OCI-LY3 (cell line): ENCODE measurements around the gene RPS6KA6.

Experiments used
- H2AFZ ChIP-seq: fragments of 200-600, 300-600 bp; shearing (Covaris generic); 2 replicates; pipeline ENCODE4 v1.6.0; 2014; ENCODE audit warnings: antibody characterized with exemption, low read depth, low read length
- H3K27ac ChIP-seq: fragments of 200-600, 300-600 bp; sonication (generic); 2 replicates; pipeline ENCODE4 v1.5.1; 2014; ENCODE audit warnings: mild to moderate bottlenecking, low read length, moderate library complexity, mixed read lengths
- H3K27me3 ChIP-seq: fragments of 200-600, 300-600 bp; sonication (generic); 2 replicates; pipeline ENCODE4 v1.6.1; 2014; ENCODE audit warnings: low read depth, low read length, mixed read lengths
- H3K36me3 ChIP-seq: fragments of 200-600, 300-600 bp; sonication (generic); replicated peaks from 2 replicates; pipeline ENCODE3; 2014; ENCODE audit warnings: low read depth, low read length, mixed read lengths
- H3K4me1 ChIP-seq: fragments of 300-600, 200-600 bp; sonication (generic); 2 replicates; pipeline ENCODE4 v1.6.1; 2014; ENCODE audit warnings: low read length, mixed read lengths
- H3K4me2 ChIP-seq: fragments of 200-600, 300-600 bp; sonication (generic); 2 replicates; pipeline ENCODE4 v1.6.1; 2014; ENCODE audit warnings: low read length, mixed read lengths
- H3K4me3 ChIP-seq: fragments of 300-600, 200-600 bp; sonication (generic); 2 replicates; pipeline ENCODE4 v1.5.1; 2014; ENCODE audit warnings: antibody characterized with exemption, mild to moderate bottlenecking, low read length, moderate library complexity
- H3K79me2 ChIP-seq: fragments of 300-600, 200-600 bp; shearing (Covaris generic); 2 replicates; pipeline ENCODE4 v1.6.1; 2014; ENCODE audit warnings: mild to moderate bottlenecking, low read length, mixed read lengths
- H3K9ac ChIP-seq: fragments of 300-600, 200-600 bp; shearing (Covaris generic); 2 replicates; pipeline ENCODE4 v1.6.0; 2014; ENCODE audit warnings: mild to moderate bottlenecking, low read length, moderate library complexity
- H3K9me3 ChIP-seq: fragments of 200-600, 300-600 bp; shearing (Covaris generic); 2 replicates; pipeline ENCODE4 v1.6.1; 2014; ENCODE audit warnings: low read length, mixed read lengths; ENCODE audit not compliant: insufficient read depth
- H4K20me1 ChIP-seq: fragments of 200-600, 300-600 bp; sonication (generic); 2 replicates; pipeline ENCODE4 v1.6.1; 2016; ENCODE audit warnings: low read length, mixed read lengths; ENCODE audit not compliant: insufficient read depth
- EZH2phosphoT487 ChIP-seq: fragments of 200-600 bp; shearing (Covaris generic); IDR thresholded peaks from 2 replicates; pipeline ENCODE4 v1.6.1; 2018; ENCODE audit warnings: antibody characterized with exemption, mixed run types, low read depth
- TF ChIP-seq, protein P1 (sequence below): fragments of 200-600, 300-600 bp; sonication (generic); IDR thresholded peaks from 2 replicates; pipeline ENCODE4 v1.5.1; 2014; ENCODE audit warnings: antibody characterized with exemption, low read length, low read depth

RPS6KA6 gene

DNA sequence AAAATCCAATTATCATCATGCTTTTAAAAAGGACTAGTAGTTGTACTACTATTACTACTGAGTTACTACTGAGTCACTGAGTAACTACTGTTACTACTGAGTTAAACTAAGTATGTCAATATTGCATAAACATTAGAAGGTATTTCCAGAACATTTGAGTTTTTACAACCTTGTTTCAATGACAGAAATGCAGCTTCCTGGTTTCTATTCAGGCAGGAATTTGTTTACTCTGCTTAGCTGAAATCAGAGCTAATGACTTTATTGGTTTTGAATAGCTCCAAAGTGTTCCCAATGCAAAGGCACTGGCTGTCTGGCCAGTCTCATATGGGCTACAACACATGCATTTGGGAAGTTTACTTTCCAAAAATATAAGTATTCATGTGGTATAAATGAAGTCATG lies 12.0 kb downstream of the RPS6KA6 start:
- Histone ChIP-seq H3K27me3 (no peaks in the 10 kb centered on the region), H3K9ac (no peak overlapping the region), H3K4me3 (no peak overlapping the region), H2AFZ (no peak overlapping the region), H3K4me1 (no peaks in the 10 kb centered on the region), H3K79me2 (no peaks in the 10 kb centered on the region), H3K9me3 (no peaks in the 10 kb centered on the region), H3K4me2 (no peak overlapping the region), H4K20me1 (no peaks in the 10 kb centered on the region), H3K27ac (no peak overlapping the region), H3K36me3 (no peaks in the 10 kb centered on the region)
- TF ChIP-seq, protein P1, sequence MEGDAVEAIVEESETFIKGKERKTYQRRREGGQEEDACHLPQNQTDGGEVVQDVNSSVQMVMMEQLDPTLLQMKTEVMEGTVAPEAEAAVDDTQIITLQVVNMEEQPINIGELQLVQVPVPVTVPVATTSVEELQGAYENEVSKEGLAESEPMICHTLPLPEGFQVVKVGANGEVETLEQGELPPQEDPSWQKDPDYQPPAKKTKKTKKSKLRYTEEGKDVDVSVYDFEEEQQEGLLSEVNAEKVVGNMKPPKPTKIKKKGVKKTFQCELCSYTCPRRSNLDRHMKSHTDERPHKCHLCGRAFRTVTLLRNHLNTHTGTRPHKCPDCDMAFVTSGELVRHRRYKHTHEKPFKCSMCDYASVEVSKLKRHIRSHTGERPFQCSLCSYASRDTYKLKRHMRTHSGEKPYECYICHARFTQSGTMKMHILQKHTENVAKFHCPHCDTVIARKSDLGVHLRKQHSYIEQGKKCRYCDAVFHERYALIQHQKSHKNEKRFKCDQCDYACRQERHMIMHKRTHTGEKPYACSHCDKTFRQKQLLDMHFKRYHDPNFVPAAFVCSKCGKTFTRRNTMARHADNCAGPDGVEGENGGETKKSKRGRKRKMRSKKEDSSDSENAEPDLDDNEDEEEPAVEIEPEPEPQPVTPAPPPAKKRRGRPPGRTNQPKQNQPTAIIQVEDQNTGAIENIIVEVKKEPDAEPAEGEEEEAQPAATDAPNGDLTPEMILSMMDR = no peak
- no peak for TF ChIP-seq EZH2phosphoT487

DNA sequence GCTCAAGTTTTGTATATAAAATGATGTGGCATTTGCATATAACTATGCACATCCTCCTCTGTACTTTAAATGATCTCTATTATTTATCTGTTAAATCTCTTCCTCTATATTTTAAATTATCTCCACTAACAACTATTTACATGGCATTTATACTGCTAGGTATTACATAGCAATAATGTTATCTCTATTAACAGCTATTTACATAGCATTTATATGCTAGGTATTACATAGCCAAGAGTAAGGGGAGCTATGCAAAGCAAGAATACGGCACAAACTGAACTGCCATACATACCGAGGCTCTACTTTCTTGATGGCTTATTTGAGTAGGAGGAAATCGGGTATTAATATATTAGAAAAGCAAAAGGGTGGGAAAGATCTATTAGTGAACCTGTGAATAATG lies 12.7 kb downstream of the RPS6KA6 start:
- Histone ChIP-seq H3K27ac (no peak overlapping the region), H3K27me3 (no peaks in the 10 kb centered on the region), H4K20me1 (no peaks in the 10 kb centered on the region), H3K79me2 (no peaks in the 10 kb centered on the region), H3K4me3 (no peak overlapping the region), H2AFZ (no peak overlapping the region), H3K9me3 (no peaks in the 10 kb centered on the region), H3K4me1 (no peaks in the 10 kb centered on the region), H3K36me3 (no peaks in the 10 kb centered on the region), H3K9ac (no peak overlapping the region), H3K4me2 (no peak overlapping the region)
- TF ChIP-seq, protein P1 = no peak
- TF ChIP-seq EZH2phosphoT487 = no peak

DNA sequence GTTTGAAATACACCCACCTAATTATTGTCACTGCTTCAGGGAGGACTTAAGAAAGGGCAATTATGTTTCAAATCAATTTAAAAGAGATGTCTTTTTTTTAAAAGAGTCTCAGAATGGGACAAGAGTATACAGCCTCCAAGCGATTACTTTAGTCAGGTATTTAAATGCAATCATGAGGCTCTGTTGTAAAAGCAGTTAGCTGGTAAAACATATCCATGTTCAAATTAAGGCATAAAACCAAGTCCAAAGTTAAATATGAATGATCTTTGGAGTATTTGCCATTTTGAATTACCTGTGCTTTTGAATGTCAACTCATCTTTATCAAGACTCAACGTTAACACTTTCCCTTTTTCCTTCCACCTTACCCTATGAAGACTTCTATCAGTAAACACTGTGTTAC lies 13.7 kb downstream of the RPS6KA6 start:
- no peaks in the 10 kb centered on the region for H3K4me1 ChIP-seq
- H3K4me2 ChIP-seq = no peak overlapping the region
- H4K20me1 ChIP-seq = no peaks in the 10 kb centered on the region
- no peaks in the 10 kb centered on the region for H3K27me3 ChIP-seq
- H3K36me3 ChIP-seq = no peaks in the 10 kb centered on the region
- no peak for TF ChIP-seq EZH2phosphoT487
- TF ChIP-seq, protein P1 = no peak
- H3K9me3 ChIP-seq = no peaks in the 10 kb centered on the region
- H3K79me2 ChIP-seq = no peaks in the 10 kb centered on the region
- no peak overlapping the region for H3K9ac ChIP-seq
- H3K27ac ChIP-seq = no peak overlapping the region
- H2AFZ ChIP-seq = no peak overlapping the region
- no peak overlapping the region for H3K4me3 ChIP-seq

DNA sequence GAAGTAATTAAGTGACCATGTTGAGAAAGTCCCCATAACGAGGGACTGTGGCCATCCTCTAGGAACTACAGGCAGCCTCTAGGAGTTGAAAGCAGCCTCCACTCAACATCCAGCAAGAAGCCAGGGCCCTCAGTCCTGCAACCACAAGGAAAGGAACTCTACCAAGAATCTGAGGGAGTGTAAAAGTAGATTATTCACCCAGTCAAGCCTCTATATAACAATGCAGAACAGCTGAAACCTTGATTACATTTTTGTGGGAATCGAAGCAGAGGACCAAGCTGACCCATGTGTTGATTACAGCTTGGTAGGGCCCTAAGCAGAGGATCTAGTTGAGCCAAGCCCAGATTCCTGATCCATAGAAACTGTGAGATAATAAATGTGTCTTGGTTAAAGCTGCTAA lies 17.1 kb downstream of the RPS6KA6 start:
- no peaks in the 10 kb centered on the region for H3K36me3 ChIP-seq
- H2AFZ ChIP-seq = no peak overlapping the region
- TF ChIP-seq, protein P1 = no peak
- no peak for TF ChIP-seq EZH2phosphoT487
- H3K4me2 ChIP-seq = no peak overlapping the region
- H3K9ac ChIP-seq = no peak overlapping the region
- H3K27me3 ChIP-seq = no peaks in the 10 kb centered on the region
- no peaks in the 10 kb centered on the region for H3K9me3 ChIP-seq
- H3K79me2 ChIP-seq = no peaks in the 10 kb centered on the region
- H3K27ac ChIP-seq = no peak overlapping the region
- H4K20me1 ChIP-seq = no peaks in the 10 kb centered on the region
- no peak overlapping the region for H3K4me3 ChIP-seq
- H3K4me1 ChIP-seq = no peaks in the 10 kb centered on the region
